Parathyroid adenoma (tissue), 2 donors: ENCODE results near the gene PARVB.
A peak's percentile ranks its signal among the peaks of the same experiment; 100 is the strongest.

Source experiments
- H2AFZ ChIP-seq: fragments of 300-600 bp; sonication (generic); one replicate; pipeline ENCODE4 v1.7.0; 2017; ENCODE audit warnings: antibody characterized with exemption, mild to moderate bottlenecking
- H3K27ac ChIP-seq: fragments of 300-600 bp; sonication (generic); one replicate; pipeline ENCODE4 v1.7.0; 2017
- H3K27me3 ChIP-seq: fragments of 300-600 bp; sonication (generic); one replicate; pipeline ENCODE4 v1.7.0; 2017; ENCODE audit warnings: low read length; ENCODE audit not compliant: control insufficient read depth, insufficient read depth
- H3K36me3 ChIP-seq: fragments of 300-600 bp; sonication (generic); one replicate; pipeline ENCODE4 v1.7.0; 2017; ENCODE audit warnings: low read length; ENCODE audit not compliant: control insufficient read depth, insufficient read depth
- H3K4me1 ChIP-seq: fragments of 300-600 bp; sonication (generic); one replicate; pipeline ENCODE4 v1.7.0; 2017; ENCODE audit warnings: control low read depth
- H3K4me2 ChIP-seq: fragments of 300-600 bp; sonication (generic); one replicate; pipeline ENCODE4 v1.7.0; 2017; ENCODE audit warnings: low read length
- H3K4me3 ChIP-seq: fragments of 300-600 bp; sonication (generic); one replicate; pipeline ENCODE4 v1.7.0; 2017; ENCODE audit warnings: low read depth, low read length
- H3K79me2 ChIP-seq: fragments of 300-600 bp; sonication (generic); one replicate; pipeline ENCODE4 v1.7.0; 2017; ENCODE audit warnings: control low read depth
- H3K9ac ChIP-seq: fragments of 300-600 bp; sonication (generic); one replicate; pipeline ENCODE4 v1.7.0; 2017; ENCODE audit warnings: mild to moderate bottlenecking
- H3K9me3 ChIP-seq: fragments of 300-600 bp; sonication (generic); one replicate; pipeline ENCODE4 v1.7.0; 2017; ENCODE audit warnings: low read length; ENCODE audit not compliant: control insufficient read depth
- TF ChIP-seq, protein P1 (sequence below): fragments of 300-600 bp; sonication (generic); IDR thresholded peaks from one replicate; pipeline ENCODE4 v1.7.0; 2017; ENCODE audit warnings: antibody characterized with exemption, mild to moderate bottlenecking
- donor health status: primary hyperparathyroidism.

PARVB gene

DNA sequence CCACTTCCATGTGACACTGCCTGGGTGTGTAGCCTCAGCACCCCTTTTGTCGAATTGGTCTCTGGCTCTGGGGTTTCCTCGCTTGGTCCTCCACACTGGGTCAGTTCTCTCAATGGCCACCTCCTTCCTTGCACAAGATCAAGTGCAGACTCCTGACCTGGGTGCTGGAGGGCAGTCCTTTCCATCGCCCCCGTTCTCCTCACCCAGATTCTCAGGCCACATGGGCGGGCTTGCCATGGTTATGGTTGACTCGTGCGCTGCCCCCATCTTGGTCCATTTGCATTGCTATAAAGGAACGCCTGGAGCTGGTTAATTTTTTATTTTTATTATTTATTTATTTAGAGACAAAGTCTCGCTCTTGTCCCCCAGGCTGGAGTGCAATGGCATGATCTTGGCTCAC lies 5.5 kb upstream of the PARVB start:
- no peaks in the 10 kb centered on the region for H3K36me3 ChIP-seq
- no peak overlapping the region for H3K27ac ChIP-seq
- no peak overlapping the region for H3K4me3 ChIP-seq
- no peak overlapping the region for H2AFZ ChIP-seq
- no peaks in the 10 kb centered on the region for H3K9me3 ChIP-seq
- TF ChIP-seq, protein P1, sequence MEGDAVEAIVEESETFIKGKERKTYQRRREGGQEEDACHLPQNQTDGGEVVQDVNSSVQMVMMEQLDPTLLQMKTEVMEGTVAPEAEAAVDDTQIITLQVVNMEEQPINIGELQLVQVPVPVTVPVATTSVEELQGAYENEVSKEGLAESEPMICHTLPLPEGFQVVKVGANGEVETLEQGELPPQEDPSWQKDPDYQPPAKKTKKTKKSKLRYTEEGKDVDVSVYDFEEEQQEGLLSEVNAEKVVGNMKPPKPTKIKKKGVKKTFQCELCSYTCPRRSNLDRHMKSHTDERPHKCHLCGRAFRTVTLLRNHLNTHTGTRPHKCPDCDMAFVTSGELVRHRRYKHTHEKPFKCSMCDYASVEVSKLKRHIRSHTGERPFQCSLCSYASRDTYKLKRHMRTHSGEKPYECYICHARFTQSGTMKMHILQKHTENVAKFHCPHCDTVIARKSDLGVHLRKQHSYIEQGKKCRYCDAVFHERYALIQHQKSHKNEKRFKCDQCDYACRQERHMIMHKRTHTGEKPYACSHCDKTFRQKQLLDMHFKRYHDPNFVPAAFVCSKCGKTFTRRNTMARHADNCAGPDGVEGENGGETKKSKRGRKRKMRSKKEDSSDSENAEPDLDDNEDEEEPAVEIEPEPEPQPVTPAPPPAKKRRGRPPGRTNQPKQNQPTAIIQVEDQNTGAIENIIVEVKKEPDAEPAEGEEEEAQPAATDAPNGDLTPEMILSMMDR, result no peak
- H3K79me2 ChIP-seq, result no peaks in the 10 kb centered on the region
- H3K4me1 ChIP-seq, result no peaks in the 10 kb centered on the region
- H3K27me3 ChIP-seq, result no peaks in the 10 kb centered on the region
- no peak overlapping the region for H3K4me2 ChIP-seq
- no peak overlapping the region for H3K9ac ChIP-seq

DNA sequence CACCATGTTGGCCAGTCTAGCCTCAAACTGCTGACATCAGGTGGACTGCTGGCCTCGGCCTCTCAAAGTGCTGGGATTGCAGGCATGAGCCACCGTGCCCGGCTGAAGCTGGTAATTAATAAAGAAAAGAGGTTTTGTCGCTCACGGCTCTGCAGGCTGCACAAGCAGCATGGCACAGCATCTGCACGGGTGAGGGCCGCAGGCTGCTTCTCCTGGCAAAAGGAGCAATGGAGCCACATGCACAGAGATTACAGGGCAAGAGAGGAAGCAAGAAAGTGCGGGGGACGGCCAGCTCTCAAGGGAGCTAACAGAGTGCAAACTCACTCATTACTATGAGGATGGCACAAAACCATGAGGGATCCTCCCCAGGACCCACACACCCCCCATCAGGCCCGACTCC lies 4.7 kb upstream of the PARVB start:
- no peaks in the 10 kb centered on the region for H3K36me3 ChIP-seq
- H3K9me3 ChIP-seq, result no peaks in the 10 kb centered on the region
- H3K9ac ChIP-seq, result no peak overlapping the region
- H3K27me3 ChIP-seq, result no peaks in the 10 kb centered on the region
- no peaks in the 10 kb centered on the region for H3K4me1 ChIP-seq
- H3K79me2 ChIP-seq, result no peaks in the 10 kb centered on the region
- H3K4me2 ChIP-seq, result no peak overlapping the region
- no peak overlapping the region for H2AFZ ChIP-seq
- H3K4me3 ChIP-seq, result no peak overlapping the region
- TF ChIP-seq, protein P1, result no peak
- no peak overlapping the region for H3K27ac ChIP-seq

DNA sequence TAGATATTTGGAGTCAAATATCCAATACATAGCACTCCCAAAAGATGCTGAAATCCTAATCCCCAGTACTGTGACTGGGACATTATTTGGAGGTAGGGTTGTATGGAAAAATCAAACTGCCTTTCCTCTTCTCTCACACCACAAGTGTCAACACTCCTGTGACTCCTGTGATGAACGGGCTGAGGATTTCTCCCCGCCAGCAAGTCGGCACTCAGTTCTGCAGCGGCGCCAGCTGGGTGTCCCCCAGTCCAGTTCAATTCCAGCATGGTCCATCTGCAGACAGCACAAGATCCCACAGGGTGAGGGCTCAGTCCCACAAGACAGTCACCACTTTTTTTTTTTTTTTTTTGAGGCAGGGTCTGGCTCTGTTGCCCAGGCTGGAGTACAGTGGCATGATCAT lies 4.3 kb upstream of the PARVB start:
- Histone ChIP-seq H3K79me2 (no peaks in the 10 kb centered on the region), H3K4me3 (no peak overlapping the region), H3K9ac (no peak overlapping the region), H3K4me1 (no peaks in the 10 kb centered on the region), H2AFZ (no peak overlapping the region), H3K27ac (no peak overlapping the region), H3K4me2 (no peak overlapping the region), H3K9me3 (no peaks in the 10 kb centered on the region), H3K27me3 (no peaks in the 10 kb centered on the region), H3K36me3 (no peaks in the 10 kb centered on the region)
- TF ChIP-seq, protein P1, result no peak

DNA sequence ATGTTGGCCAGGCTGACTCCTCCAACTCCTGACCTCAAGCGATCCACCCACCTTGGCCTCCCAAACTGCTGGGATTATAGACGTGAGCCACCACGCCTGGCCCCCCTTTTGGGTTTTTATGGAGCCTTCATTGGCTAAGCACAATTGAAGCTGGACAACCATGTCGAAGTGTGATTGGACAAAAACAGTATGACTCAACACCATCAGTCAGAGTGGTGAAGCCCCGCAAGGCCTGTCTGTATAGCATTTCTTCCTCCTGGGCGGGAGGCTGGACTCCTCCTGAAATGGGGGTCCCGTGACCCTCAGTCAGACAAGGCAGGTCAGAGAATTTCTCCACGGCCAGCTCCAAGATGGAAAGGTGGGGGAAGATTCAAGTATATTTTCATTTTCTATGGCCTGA lies 3.1 kb upstream of the PARVB start:
- H3K27ac ChIP-seq, result no peak overlapping the region
- no peak overlapping the region for H3K9ac ChIP-seq
- H3K4me1 ChIP-seq, result no peaks in the 10 kb centered on the region
- no peaks in the 10 kb centered on the region for H3K36me3 ChIP-seq
- H3K27me3 ChIP-seq, result no peaks in the 10 kb centered on the region
- H3K79me2 ChIP-seq, result no peaks in the 10 kb centered on the region
- TF ChIP-seq, protein P1, result no peak
- H3K9me3 ChIP-seq, result no peaks in the 10 kb centered on the region
- no peak overlapping the region for H3K4me3 ChIP-seq
- no peak overlapping the region for H3K4me2 ChIP-seq
- no peak overlapping the region for H2AFZ ChIP-seq

DNA sequence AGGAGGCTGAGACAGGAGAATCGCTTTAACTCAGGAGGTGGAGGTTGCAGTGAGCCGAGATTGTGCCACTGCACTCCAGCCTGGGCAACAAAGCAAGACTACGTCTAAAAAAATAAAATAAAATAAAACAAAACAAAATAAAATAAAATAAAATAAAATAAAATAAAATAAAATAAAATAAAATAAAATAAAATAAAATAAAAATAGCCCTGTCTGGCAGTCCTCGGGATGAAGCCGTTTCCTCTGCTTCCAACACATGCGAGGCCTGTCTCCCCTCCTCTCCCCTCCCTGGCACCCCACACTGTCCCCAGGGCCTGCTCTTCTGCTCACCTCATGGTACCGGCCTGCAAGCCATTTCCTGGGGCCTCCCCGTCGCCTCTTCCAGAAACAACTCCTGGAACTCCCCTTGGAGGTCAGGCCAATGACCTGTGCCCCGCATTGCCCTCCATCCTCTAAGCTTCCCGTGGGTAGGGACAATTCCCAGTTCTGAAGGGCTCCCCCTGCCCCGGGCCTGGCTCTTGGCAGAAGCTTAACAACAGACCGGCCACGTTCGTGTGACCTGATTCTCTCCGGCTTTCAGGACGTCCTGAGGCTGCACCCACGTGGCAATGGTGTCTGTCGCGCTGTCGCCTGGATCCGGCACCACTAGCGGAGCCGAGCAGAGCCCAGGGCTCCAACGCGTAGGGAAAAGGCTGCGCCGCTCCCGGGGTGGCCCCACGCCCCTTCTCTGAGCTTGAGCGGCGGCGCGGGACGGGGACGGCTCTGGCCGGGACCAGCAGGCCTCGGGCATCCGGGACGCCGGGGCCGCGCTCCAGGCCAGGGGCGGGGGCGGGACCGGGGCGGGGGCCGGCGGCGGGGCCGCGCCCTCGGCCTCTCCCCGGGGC lies 456 bp upstream of the PARVB start:
- no peaks in the 10 kb centered on the region for H3K36me3 ChIP-seq
- H3K27me3 ChIP-seq, result no peaks in the 10 kb centered on the region
- H3K4me1 ChIP-seq, result no peaks in the 10 kb centered on the region
- no peaks in the 10 kb centered on the region for H3K9me3 ChIP-seq
- H3K4me3 ChIP-seq, result peak overlapping the region; percentile 59
- H3K9ac ChIP-seq, result no peak overlapping the region
- TF ChIP-seq, protein P1, result no peak
- H3K79me2 ChIP-seq, result no peaks in the 10 kb centered on the region
- peak overlapping the region; percentile 94 for H2AFZ ChIP-seq
- H3K4me2 ChIP-seq, result peak overlapping the region; percentile 77
- peak overlapping the region; percentile 53 for H3K27ac ChIP-seq
